Stimulated activated CD8-positive, alpha-beta memory T cell treated with anti-CD3 and anti-CD28 coated beads, Interleukin-7, amount 100 ng/mL, for 24 hours (primary cell): ENCODE measurements around the gene AEBP1.

Experiments used
- DNase-seq: peaks from one replicate; pipeline ENCODE4 v3.0.0-alpha.2; 2020; ENCODE audit warnings: low read depth

AEBP1 gene

GRCh38 chr7:44142028-44142427 lies 37.9 kb downstream of the AEBP1 start:
- DNase-seq = no peak

GRCh38 chr7:44143646-44144250 lies 39.6 kb downstream of the AEBP1 start:
- DNase-seq = no peak

- no peak for DNase-seq
Measured at GRCh38 chr7:44144426-44144967, 40.4 kb downstream of the AEBP1 start.

- DNase-seq = no peak
Measured at GRCh38 chr7:44144968-44145478, 40.9 kb downstream of the AEBP1 start.

- no peak for DNase-seq
Measured at GRCh38 chr7:44145479-44145968, 41.4 kb downstream of the AEBP1 start.

GRCh38 chr7:44145969-44146911 lies 42.1 kb downstream of the AEBP1 start:
- DNase-seq = peak; percentile 28

- DNase-seq = no peak
Measured at GRCh38 chr7:44147026-44147991, 43.2 kb downstream of the AEBP1 start.

- no peak for DNase-seq
Measured at GRCh38 chr7:44148166-44148565, 44.0 kb downstream of the AEBP1 start.

- no peak for DNase-seq
Measured at GRCh38 chr7:44148961-44149536, 44.9 kb downstream of the AEBP1 start.

GRCh38 chr7:44149571-44150465 lies 45.7 kb downstream of the AEBP1 start:
- no peak for DNase-seq

- DNase-seq = no peak
Measured at GRCh38 chr7:44150466-44150832, 46.3 kb downstream of the AEBP1 start.

- DNase-seq = no peak
Measured at GRCh38 chr7:44150966-44151941, 47.1 kb downstream of the AEBP1 start.

GRCh38 chr7:44151956-44152355 lies 47.8 kb downstream of the AEBP1 start:
- no peak for DNase-seq

- DNase-seq = no peak
Measured at GRCh38 chr7:44152971-44153947, 49.1 kb downstream of the AEBP1 start.

GRCh38 chr7:44153948-44154335 lies 49.8 kb downstream of the AEBP1 start:
- no peak for DNase-seq

- DNase-seq = no peak
Measured at GRCh38 chr7:44154703-44155102, 50.6 kb downstream of the AEBP1 start.
